Measurements from ENCODE around the gene ANGPTL2. TPM values are rescaled to one million over a fixed set of nuclear protein-coding genes. Genes with fewer than 3 reads are reported as not detected.

The ANGPTL2 gene
- total RNA-seq, 1 experiment from 2014 or later, result 0.08 TPM

DNA sequence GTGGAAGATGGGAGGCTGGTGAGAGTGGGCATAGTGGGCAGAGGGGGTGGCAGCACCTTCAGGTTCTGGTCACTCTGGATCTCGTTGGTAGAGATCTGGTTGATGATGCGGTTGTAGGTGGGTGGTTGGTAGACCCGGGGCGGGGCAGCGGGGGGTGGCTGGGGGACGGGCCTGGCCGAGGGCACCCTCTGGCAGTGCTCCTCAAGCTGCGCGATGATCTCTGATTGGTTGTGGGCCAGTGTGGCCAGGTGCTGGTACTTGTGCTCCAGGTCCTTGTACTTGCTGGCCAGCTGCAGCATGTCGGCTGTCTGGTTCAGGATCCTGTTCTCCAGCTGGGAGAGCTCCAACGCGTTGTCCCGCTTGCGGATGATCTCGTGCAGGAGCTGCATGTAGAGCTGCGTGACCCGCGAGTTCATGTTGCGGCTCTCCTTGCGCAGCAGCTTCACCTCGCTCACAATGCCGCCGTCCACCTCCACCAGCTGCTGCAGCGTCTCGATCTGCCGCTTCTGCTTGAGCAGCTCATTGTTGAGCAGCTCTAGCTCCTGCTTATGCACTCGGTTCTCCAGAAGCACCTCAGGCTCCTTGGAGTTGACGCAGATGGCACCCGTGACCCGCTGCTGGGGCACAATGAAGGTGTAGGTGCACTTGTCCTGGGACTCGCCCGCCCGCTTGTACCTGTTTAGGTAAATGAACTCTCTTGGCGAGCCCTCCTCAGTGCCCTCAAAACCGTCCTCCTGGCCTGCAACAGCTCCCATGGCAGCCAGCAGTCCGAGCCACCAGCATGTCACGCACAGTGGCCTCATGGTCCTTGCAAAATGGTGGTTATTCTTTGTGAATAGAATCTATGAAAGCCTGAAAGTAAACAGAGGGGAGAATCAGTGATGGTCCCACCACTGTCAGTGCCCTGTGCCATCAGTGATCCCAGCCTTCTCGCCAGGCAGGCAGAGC, 14.2 kb downstream of the ANGPTL2 start:
- POLR2A ChIA-PET, result no interaction called here

DNA sequence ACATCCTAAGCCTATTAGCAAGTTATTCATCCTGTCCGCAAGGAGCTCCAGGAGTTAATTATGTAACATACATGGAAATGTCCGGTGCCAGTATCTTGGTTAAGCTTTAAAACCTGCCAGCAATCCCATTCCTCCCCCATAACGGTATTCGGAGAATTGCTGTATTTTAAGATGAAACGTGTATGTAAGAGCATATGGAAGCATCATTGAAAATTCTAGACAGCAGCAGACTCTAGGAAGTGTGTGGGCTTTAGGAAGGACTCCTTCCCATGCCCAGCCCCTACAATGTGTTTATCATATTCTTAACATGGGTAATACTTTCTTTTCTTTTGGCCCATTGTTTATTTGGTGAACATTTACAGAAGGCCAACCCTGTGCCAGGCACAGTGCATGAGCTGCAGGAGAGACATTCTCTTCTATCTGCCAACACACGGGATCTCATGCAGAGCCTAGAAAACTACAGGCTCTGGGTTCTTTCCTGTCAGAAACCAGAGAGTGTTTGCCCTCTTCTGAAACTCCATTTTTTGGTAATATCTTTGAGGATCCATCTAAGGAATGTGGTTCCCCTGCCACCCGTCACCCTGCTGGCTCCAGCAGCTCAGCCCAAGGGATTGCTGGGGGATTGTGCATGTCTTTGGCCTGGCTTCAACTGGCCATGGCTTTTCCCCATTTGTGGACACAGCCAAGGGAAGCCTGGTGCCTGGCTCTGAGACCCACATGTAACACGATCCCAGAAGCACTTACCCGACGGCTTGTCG, 15.1 kb downstream of the ANGPTL2 start:
- DNase-seq (ENCODE audit: low read depth, low spot score) (no peak), ATAC-seq (no peak)
- no peak overlapping the region for H3K27ac ChIP-seq (ENCODE audit: low read length)
- TF ChIP-seq TCF7L2 (IDR thresholded peaks at IDR 0.05; ENCODE audit: low read depth, low read length) (no peak), REST (IDR thresholded peaks at IDR 0.05; ENCODE audit: insufficient read depth in 1 of 2, low read depth in 2 of 2, low read length in 1 of 2) (no peak), POLR2AphosphoS5 (IDR thresholded peaks at IDR 0.05; ENCODE audit: low read depth, low read length) (no peak), SIN3A (IDR thresholded peaks at IDR 0.05; ENCODE audit: borderline replicate concordance, insufficient read depth, low read depth, low read length) (no peak)
- TF ChIP-seq, protein P1, sequence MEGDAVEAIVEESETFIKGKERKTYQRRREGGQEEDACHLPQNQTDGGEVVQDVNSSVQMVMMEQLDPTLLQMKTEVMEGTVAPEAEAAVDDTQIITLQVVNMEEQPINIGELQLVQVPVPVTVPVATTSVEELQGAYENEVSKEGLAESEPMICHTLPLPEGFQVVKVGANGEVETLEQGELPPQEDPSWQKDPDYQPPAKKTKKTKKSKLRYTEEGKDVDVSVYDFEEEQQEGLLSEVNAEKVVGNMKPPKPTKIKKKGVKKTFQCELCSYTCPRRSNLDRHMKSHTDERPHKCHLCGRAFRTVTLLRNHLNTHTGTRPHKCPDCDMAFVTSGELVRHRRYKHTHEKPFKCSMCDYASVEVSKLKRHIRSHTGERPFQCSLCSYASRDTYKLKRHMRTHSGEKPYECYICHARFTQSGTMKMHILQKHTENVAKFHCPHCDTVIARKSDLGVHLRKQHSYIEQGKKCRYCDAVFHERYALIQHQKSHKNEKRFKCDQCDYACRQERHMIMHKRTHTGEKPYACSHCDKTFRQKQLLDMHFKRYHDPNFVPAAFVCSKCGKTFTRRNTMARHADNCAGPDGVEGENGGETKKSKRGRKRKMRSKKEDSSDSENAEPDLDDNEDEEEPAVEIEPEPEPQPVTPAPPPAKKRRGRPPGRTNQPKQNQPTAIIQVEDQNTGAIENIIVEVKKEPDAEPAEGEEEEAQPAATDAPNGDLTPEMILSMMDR (IDR thresholded peaks at IDR 0.05), result no peak
- intact Hi-C loops (cut with micrococcal nuclease; ENCODE audit: unreplicated experiment) (no loop called here), in situ Hi-C loops (cut with HindIII; ENCODE audit: low pct_unique_long_range_greater_than_20kb, low sequenced_read_pairs) (no loop called here)
- H3K27me3 ChIP-seq (ENCODE audit: control insufficient read depth, insufficient read depth, low read length), result no peaks in the 10 kb centered on the region
- POLR2A ChIA-PET, result no interaction called here
- CTCF ChIA-PET, result no interaction called here
- H3K36me3 ChIP-seq (ENCODE audit: control insufficient read depth, insufficient read depth, low read length), result no peaks in the 10 kb centered on the region
- H3K9me3 ChIP-seq (ENCODE audit: control insufficient read depth, insufficient read depth, low read depth, low read length), result no peaks in the 10 kb centered on the region
- H3K4me3 ChIP-seq (ENCODE audit: low read depth in 2 of 2, low read length in 2 of 2), result no peak overlapping the region
- BruUV-seq (replicated peaks), result no TSS peak
- no peaks in the 10 kb centered on the region for H3K4me1 ChIP-seq (ENCODE audit: control insufficient read depth, insufficient read depth, low read length)

More for the DNA sequence above, 14.2 kb downstream of the ANGPTL2 start:
- CTCF ChIA-PET, result no interaction called here
- intact Hi-C loops (cut with micrococcal nuclease; ENCODE audit: unreplicated experiment), result no loop called here
- no peak overlapping the region for H3K27ac ChIP-seq (ENCODE audit: low read length)
- H3K36me3 ChIP-seq (ENCODE audit: control insufficient read depth, insufficient read depth, low read length), result no peaks in the 10 kb centered on the region
- in situ Hi-C loops (cut with HindIII; ENCODE audit: low pct_unique_long_range_greater_than_20kb, low sequenced_read_pairs), result no loop called here
- H3K27me3 ChIP-seq (ENCODE audit: control insufficient read depth, insufficient read depth, low read length), result no peaks in the 10 kb centered on the region
- no peaks in the 10 kb centered on the region; the same call in 1 of the 2 replicates for H3K4me1 ChIP-seq (ENCODE audit: control insufficient read depth, insufficient read depth, low read length)
- BruUV-seq (replicated peaks), result no TSS peak
- no peaks in the 10 kb centered on the region for H3K9me3 ChIP-seq (ENCODE audit: control insufficient read depth, insufficient read depth, low read depth, low read length)
- no peak for ATAC-seq
- H3K4me3 ChIP-seq (ENCODE audit: low read depth in 2 of 2, low read length in 2 of 2), result no peak overlapping the region
- no peak for DNase-seq (ENCODE audit: low read depth, low spot score)
- TF ChIP-seq REST (IDR thresholded peaks at IDR 0.05; ENCODE audit: insufficient read depth in 1 of 2, low read depth in 2 of 2, low read length in 1 of 2) (no peak), SIN3A (IDR thresholded peaks at IDR 0.05; ENCODE audit: borderline replicate concordance, insufficient read depth, low read depth, low read length) (no peak), TCF7L2 (IDR thresholded peaks at IDR 0.05; ENCODE audit: low read depth, low read length) (no peak), POLR2AphosphoS5 (IDR thresholded peaks at IDR 0.05; ENCODE audit: low read depth, low read length) (no peak)
- TF ChIP-seq, protein P1 (IDR thresholded peaks at IDR 0.05), result no peak

All from Panc1 (cell line).